ENCODE data around the gene HEMK1.

DNA sequence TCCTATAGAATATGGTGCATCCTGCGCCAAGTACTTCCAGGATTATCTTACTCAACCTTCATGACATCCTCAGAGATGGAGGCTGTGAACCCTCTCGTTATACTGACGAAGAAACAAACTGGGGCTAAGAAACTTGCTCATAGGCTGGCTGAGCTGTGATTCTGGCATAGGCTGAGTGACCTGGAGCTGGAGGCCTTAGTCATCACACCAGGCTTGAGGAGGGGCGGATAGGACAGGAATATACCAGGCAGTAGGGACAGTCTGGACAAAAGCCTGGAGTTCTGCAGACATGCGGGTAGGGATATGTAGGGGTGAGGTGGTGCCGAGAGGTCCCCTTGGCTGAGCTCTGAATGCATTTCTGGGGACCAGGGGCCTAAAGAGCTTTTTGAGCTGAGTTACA lies 18.1 kb downstream of the HEMK1 start:
- TF ChIP-seq EP300 (IDR thresholded peaks at IDR 0.05), result no peak
- TF ChIP-seq, protein P1, sequence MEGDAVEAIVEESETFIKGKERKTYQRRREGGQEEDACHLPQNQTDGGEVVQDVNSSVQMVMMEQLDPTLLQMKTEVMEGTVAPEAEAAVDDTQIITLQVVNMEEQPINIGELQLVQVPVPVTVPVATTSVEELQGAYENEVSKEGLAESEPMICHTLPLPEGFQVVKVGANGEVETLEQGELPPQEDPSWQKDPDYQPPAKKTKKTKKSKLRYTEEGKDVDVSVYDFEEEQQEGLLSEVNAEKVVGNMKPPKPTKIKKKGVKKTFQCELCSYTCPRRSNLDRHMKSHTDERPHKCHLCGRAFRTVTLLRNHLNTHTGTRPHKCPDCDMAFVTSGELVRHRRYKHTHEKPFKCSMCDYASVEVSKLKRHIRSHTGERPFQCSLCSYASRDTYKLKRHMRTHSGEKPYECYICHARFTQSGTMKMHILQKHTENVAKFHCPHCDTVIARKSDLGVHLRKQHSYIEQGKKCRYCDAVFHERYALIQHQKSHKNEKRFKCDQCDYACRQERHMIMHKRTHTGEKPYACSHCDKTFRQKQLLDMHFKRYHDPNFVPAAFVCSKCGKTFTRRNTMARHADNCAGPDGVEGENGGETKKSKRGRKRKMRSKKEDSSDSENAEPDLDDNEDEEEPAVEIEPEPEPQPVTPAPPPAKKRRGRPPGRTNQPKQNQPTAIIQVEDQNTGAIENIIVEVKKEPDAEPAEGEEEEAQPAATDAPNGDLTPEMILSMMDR (IDR thresholded peaks at IDR 0.05), result no peak
- no peak for TF ChIP-seq POLR2AphosphoS5 (IDR thresholded peaks at IDR 0.05)
- TF ChIP-seq POLR2A (IDR thresholded peaks at IDR 0.05), result no peak

Measured in upper lobe of left lung (tissue), 4 donors.